HEK293T (cell line): ENCODE data around the gene PIEZO1.

Source experiments
- ARNT ChIP-seq: fragments of 450-650 bp; IDR thresholded peaks from 2 replicates; pipeline ENCODE4 v1.6.1; 2017; ENCODE audit warnings: mild to moderate bottlenecking
- BHLHE40 ChIP-seq: fragments of 450-650 bp; IDR thresholded peaks from 2 replicates; pipeline ENCODE4 v1.6.1; 2016; ENCODE audit warnings: mild to moderate bottlenecking, moderate library complexity, borderline replicate concordance
- CTBP1 ChIP-seq: fragments of 450-650 bp; IDR thresholded peaks from 2 replicates; pipeline ENCODE4 v1.6.1; 2016; ENCODE audit warnings: borderline replicate concordance
- ELF4 ChIP-seq: fragments of 450-650 bp; IDR thresholded peaks from 2 replicates; pipeline ENCODE4 v1.6.1; 2017; ENCODE audit warnings: antibody characterized with exemption
- FOXA1 ChIP-seq: fragments of 450-650 bp; IDR thresholded peaks from 2 replicates; pipeline ENCODE4 v1.6.1; 2016; ENCODE audit warnings: mild to moderate bottlenecking
- FOXK2 ChIP-seq: fragments of 450-650 bp; IDR thresholded peaks from 2 replicates; pipeline ENCODE4 v1.6.1; 2016; ENCODE audit warnings: mild to moderate bottlenecking
- FOXM1 ChIP-seq: fragments of 450-650 bp; IDR thresholded peaks from 2 replicates; pipeline ENCODE4 v1.6.1; 2017; ENCODE audit warnings: mild to moderate bottlenecking, borderline replicate concordance
- L3MBTL2 ChIP-seq: fragments of 450-650 bp; conservative IDR thresholded peaks from 2 replicates; pipeline ENCODE4 v1.6.1; 2016; ENCODE audit warnings: mild to moderate bottlenecking
- NFRKB ChIP-seq: fragments of 450-650 bp; IDR thresholded peaks from 2 replicates; pipeline ENCODE4 v1.6.1; 2016; ENCODE audit warnings: mild to moderate bottlenecking, moderate library complexity
- PKNOX1 ChIP-seq: fragments of 450-650 bp; IDR thresholded peaks from 2 replicates; pipeline ENCODE4 v1.6.1; 2016
- SP1 ChIP-seq: fragments of 450-650 bp; IDR thresholded peaks from 2 replicates; pipeline ENCODE4 v1.6.1; 2017
- SUZ12 ChIP-seq: fragments of 450-650 bp; IDR thresholded peaks from 2 replicates; pipeline ENCODE4 v1.6.1; 2016; ENCODE audit warnings: mild to moderate bottlenecking
- TARDBP ChIP-seq: fragments of 450-650 bp; IDR thresholded peaks from 2 replicates; pipeline ENCODE4 v1.6.1; 2016
- ZNF384 ChIP-seq: fragments of 450-650 bp; IDR thresholded peaks from 2 replicates; pipeline ENCODE4 v1.6.1; 2016

- TF ChIP-seq SUZ12 (no peak), NFRKB (no peak), PKNOX1 (no peak), FOXM1 (no peak), FOXK2 (no peak), L3MBTL2 (no peak), SP1 (no peak), TARDBP (no peak), ZNF384 (no peak), FOXA1 (no peak), CTBP1 (no peak), ELF4 (no peak), BHLHE40 (no peak), ARNT (no peak)
Observed at GRCh38 chr16:88761143-88761534, 23.9 kb downstream of the PIEZO1 start.
